Fibroblast of lung (primary cell): ENCODE measurements around the gene AGAP1.

Experiments
- EZH2 ChIP-seq: IDR thresholded peaks from 2 replicates; pipeline ENCODE4 v1.5.1; 2012; ENCODE audit warnings: low read length, control low read depth, mild to moderate bottlenecking; ENCODE audit errors: missing control alignments
- TF ChIP-seq, protein P1 (sequence below), 2 donors: IDR thresholded peaks in 1 of 2; conservative IDR thresholded peaks in 1 of 2; 1 replicate in 1 of 2; 2 replicates in 1 of 2; pipeline ENCODE4 v1.5.1; 2011 to 2012; ENCODE audit warnings: low read length in 2 of 2, control low read depth in 1 of 2, inconsistent platforms in 1 of 2, low read depth in 1 of 2, mild to moderate bottlenecking in 1 of 2

- TF ChIP-seq, protein P1, sequence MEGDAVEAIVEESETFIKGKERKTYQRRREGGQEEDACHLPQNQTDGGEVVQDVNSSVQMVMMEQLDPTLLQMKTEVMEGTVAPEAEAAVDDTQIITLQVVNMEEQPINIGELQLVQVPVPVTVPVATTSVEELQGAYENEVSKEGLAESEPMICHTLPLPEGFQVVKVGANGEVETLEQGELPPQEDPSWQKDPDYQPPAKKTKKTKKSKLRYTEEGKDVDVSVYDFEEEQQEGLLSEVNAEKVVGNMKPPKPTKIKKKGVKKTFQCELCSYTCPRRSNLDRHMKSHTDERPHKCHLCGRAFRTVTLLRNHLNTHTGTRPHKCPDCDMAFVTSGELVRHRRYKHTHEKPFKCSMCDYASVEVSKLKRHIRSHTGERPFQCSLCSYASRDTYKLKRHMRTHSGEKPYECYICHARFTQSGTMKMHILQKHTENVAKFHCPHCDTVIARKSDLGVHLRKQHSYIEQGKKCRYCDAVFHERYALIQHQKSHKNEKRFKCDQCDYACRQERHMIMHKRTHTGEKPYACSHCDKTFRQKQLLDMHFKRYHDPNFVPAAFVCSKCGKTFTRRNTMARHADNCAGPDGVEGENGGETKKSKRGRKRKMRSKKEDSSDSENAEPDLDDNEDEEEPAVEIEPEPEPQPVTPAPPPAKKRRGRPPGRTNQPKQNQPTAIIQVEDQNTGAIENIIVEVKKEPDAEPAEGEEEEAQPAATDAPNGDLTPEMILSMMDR (conservative IDR thresholded peaks at IDR 0.05 in 1 of 2, IDR thresholded peaks at IDR 0.05 in 1 of 2; ENCODE audit: low read depth in 1 of 2, low read length in 2 of 2), result no peak
- TF ChIP-seq EZH2, result no peak
Observed at GRCh38 chr2:235613649-235614048, 119.8 kb downstream of the AGAP1 start.
